GM11168 (cell line): ENCODE results near the gene CDO1.

Experiments used
- in situ Hi-C: fragments of 300-500 bp; cut with MboI; formaldehyde crosslinking; loops from one replicate; pipeline ENCODE4 v1.12.0; 2022; ENCODE audit warnings: low sequenced_read_pairs; ENCODE audit not compliant: unreplicated experiment

Gene CDO1

DNA sequence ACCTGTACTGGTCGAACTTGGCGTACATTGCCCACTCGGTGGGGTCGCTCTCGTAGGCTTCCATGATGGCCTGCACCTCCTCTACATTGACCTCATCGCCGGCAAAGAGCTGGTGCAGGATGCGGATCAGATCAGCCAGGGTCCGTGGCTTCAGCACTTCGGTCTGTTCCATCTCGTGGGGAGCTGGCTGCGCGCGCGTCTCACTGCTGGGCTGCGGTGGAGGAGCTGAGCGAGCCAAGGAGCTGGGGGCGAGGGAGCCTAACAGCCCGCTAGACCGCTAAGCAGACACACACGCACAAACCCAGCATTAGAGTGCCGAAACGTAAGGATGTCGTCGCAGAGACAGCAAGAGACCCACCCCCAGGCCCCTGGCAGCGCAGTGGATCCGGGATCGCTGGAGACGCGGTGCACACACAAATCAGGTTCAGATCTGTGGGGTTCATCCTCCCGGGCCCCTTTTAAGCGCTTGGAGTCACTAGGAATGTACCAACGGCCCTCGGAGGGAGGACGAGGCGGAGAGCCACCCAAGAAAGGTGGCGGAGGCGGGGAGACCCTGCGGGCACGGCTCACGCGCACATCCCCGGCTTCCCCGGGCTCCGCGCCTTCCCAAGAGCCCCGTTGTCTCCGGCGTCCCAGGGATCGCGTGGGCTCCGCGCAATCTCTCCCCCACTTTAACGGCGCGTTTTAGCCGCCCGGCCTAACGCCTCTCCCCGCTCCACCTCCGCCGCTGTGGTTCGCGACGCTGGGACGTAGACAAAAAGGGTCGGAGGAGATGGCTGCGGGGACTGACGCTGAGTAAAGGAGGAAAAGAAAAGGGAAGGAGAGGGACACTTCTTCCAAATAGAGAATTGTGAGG is at the start of gene CDO1:
CDO1 (minus strand) TSS at position 434 of the 856 bp plus-strand sequence; CDS start at position 172, 262 bp downstream.
- in situ Hi-C loops: no loop called here

DNA sequence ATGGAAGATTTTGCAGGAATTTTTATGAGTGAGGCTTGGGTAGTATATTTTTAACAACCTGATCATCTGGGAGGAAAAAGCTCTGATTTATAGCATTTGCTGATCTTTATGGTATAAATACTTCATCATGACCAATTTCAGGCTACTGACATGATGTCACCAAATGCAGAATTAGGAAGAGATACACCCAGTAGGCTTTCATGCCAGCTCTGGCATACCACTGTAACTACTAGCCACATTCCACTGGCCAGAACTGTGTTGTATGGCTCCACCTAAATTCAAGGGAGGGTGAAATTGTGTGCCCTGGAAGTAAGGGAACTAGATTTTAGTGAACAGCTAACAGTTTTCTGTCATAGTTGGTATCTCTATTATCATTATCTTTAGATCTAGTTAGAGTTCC is 42.9 kb upstream of the CDO1 start:
- in situ Hi-C loops: loop anchor here (25.0 kb wide), 1 partner anchor 203 kb away; no protein-coding TSS in a partner anchor

DNA sequence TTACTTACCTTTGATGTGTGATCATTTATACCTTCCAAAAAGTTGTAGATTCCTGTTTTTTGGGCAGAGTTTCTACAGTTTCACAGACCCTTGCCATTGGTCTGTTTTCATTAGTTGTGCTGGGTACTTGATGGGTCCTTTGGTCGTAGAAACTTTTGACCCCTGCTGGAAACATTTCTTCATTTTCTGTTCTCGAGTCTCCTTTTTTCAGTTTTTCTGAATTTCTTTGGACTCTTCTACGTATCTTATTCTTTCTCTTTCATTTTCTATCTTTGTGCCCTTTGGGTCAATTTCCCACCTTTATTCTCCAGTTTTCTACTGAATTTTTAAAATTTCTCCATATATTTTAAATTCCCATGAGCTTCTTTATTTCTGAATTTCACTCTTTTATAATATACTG is 41.9 kb upstream of the CDO1 start:
- in situ Hi-C loops: loop anchor here (25.0 kb wide), 1 partner anchor 204 kb away; no protein-coding TSS in a partner anchor

DNA sequence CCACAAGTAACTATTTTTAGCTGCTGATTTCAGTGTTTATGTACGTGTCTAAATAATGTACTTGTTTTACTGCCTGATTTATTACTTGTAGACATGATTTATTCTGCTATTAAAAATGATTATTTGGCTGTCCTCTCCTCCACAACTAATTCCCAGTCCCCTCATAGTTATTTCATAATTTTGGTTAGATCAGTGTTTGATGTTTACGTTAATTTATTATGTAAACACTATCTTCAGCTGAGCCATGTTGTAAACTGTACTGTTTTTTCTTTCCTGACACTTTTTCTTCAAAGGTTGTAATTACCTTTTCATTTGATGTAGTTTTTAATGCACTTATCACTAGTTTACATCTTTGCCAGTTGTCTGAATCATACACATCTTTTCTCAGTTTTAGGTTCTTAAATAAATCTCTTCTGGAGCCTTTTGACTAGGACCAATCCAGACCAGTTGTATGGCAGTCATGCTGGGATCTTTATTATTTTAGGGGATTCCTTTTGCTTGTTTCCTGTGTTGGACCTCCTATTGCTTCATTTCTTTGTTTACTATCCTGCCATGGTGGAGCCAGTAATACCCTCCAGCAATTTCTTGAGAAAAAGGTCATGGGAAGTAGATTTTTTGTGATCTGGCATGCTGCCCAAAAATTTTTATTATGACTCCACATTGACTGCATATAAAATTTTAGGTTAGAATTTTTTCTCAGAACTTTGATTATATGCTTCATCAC is 41.3 kb upstream of the CDO1 start:
- in situ Hi-C loops: loop anchor here (25.0 kb wide), 1 partner anchor 205 kb away; no protein-coding TSS in a partner anchor

DNA sequence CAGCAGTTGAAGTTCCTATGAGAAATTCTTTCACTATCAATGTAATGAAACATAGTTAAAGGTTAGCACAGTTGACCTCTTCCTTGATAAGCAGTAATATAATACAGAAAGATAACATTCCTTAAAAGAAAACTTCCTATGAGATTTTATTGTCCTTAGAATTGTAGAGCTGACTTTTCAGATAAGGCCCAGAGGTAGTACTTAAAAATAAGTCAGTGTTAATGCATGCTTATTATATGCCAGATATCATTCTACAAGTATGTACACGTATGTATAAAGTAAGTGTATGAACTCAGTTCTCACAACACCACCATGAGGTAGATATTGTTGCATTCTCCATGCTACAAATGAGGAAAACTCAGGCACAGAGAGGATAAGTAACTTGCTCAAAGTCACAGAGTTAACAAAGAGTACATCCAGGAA is 40.6 kb upstream of the CDO1 start:
- in situ Hi-C loops: loop anchor here (25.0 kb wide), 1 partner anchor 205 kb away; no protein-coding TSS in a partner anchor

DNA sequence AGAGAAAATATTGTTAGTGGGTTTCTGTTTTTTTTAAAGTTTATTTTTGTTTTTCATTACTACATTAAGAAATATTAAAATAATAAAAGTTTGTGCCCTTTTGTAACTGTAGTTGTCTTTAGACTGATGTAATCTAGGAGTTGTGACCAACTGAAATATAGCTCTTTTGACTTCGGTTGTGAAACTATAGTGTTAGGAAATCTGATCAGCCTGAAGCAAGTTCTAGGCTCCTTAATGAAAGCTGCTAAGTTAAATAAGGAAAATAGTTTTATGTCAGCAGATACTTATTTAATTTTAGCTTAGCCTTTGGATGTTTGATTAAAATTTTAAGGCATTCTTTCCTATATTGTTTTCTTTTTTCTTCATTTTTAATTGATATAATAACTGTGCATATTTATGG is 39.5 kb upstream of the CDO1 start:
- in situ Hi-C loops: loop anchor here (25.0 kb wide), 1 partner anchor 206 kb away; no protein-coding TSS in a partner anchor

DNA sequence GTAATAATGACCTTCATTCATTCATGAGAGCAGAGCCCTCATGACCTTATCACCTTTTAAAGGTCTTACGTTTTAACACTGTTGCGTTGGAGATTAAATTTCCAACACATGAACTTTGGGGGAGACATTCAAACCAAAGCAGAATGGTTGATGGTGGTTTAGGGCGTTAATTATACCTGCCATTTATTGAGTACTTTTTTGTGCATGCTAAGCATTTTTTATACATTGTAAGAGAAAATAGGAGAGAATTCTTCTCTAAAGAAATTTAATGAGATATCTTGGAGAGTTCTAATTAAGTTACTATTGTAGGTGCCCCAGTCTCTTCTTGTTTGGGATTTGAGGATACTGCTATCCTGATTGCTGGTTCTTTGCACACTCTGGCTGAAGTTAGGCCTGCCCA is 37.7 kb upstream of the CDO1 start:
- in situ Hi-C loops: loop anchor here (25.0 kb wide), 1 partner anchor 208 kb away; no protein-coding TSS in a partner anchor

DNA sequence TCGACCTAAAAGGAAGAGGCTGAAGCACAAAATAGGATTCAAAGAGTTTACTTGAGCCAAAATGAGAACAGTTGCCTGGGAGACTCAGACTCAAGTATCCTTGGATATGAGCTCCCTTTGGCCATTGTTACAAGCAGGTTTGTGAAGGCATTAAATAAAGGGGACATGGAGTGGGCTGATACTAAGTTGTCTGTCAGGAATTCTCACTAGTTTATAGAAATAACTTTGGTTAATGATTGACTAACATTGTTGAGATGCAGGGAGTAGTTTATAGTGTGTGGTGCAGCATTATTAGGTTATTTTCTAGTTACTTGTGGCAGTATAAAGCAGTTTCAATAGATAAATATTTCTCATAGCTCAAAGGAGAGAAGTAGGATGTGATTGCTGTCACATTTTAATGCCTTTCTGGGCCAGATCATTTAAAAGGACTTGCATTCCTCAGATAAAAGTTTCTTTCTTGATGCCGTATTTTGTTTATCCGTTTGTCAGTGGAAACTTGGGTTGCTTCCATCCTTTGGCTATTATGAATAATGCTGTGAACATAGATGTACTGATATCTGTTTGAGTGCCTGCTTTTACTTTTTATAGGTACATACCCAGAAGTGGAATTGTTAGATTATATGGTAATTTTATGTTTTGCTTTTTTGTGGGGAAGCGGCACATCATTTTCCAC is 34.4 kb upstream of the CDO1 start:
- in situ Hi-C loops: loop anchor here (25.0 kb wide), 1 partner anchor 211 kb away; no protein-coding TSS in a partner anchor

DNA sequence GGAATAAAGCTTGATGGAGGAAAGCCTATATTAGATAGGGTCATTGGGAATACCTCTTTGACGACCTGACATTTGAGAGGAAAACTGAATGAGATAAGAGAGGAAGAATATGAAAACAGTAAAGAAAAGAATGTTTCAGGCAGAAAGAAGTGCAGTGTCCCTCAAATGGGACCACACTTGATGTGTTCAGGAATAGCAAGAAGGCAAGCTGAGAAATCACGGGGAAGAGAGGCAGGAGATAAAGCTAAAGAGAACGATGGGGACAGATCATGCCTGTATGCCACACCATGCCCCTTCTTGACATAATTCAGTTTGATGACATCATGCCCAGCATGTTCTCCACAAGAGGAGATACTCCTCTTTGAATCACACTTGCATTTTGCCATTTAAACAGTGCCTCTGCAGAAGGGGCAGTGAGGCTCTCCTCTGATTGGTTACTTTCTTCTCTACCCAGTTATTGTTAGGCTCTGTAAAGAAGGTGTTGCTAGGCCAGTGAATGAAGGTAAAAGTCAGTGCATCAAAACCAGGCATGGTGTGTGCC is 32.9 kb upstream of the CDO1 start:
- in situ Hi-C loops: loop anchor here (25.0 kb wide), 1 partner anchor 537 kb away; no protein-coding TSS in a partner anchor

DNA sequence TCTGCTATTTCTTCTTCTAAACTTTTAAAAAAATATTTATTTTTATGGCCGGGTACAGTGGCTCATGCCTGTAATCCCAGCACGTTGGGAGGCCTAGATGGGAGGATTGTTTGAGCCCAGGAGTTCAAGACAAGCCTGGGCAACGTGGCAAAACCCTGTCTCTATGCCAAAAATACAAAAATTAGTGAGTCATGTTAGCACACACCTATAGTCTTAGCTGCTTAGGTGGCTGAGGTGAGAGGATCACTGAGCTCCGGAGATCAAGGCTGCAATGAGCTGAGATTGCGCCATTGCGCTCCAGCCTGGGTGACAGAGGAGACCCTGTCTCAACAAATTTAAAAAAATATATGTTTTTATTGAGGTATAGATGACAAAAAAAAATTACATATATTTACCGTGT is 30.8 kb upstream of the CDO1 start:
- in situ Hi-C loops: loop anchor here (25.0 kb wide), 1 partner anchor 535 kb away; no protein-coding TSS in a partner anchor

DNA sequence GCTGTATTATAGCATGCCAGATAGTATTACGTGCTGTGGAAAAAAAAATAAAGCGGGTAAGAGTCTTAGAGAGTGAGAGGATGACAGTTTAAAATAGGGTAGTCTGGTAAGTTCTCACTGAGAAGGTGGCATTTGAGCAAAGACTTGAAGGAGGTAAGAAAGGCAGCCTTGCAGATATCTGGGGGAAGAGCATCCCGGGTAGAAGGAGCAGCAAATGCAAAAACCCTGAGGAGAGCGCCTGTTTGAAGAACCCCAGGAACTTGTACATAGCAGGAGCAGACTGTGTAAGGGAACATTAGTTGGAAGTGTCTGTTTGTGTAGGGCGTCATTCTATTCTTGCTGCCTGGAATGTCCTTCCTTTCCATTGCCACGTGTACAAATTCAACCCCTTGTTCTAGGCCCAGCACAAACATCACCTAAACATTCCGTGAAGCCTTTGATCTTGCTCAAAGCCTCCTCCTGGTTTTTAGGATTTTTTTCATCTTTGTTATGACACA is 27.9 kb upstream of the CDO1 start:
- in situ Hi-C loops: loop anchor here (25.0 kb wide), 1 partner anchor 532 kb away; no protein-coding TSS in a partner anchor

DNA sequence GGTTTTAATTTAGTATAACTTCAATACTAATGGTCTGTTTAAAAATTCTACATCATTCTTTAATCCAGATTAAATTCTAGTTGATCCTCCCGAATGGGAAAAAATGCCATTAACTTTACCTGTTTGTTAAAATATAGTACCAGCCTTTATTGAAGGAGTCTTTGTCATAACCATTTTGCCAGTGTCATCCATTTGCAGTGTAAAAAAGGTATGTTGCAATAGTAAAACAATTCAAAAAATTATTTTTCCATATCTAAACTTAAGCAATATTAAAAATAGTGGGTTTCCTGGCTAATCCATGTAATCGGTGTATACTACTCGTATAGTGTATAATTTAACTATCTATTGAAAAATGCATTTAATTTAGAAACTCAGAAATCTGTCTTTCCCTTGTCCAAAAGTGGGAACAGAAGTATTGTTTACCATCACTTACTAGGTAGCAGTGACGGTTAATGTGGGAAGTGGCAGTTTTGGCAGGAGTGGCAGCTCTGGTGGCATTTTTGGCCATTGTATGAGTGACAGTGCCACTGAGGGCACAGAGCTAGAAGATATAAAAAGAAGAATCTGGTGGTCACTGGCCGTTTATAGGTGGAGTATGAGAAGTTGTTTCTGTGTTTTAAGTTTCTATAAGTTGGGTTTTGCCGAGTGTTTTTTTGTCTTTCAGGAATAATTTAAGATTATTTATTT is 27.1 kb upstream of the CDO1 start:
- in situ Hi-C loops: loop anchor here (25.0 kb wide), 1 partner anchor 531 kb away; no protein-coding TSS in a partner anchor

DNA sequence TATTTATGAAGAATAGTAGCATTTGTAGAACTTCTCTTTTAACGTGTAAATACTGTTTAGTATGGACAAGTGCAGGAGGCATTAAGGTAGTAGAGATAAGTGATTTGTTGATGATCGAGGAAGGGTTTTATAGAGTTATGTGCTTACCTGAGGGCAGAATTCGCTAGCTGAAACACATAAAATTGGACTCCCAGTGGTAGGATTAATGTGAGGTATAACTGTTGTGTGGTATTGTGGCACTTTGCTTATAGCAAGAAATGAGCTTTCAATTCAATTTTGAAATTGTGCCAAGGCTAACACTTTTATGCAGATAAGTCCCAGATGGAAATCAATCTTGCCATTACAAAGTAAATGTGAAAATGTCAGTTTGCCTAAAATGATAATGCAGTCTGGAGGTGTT is 26.5 kb upstream of the CDO1 start:
- in situ Hi-C loops: loop anchor here (25.0 kb wide), 1 partner anchor 531 kb away; no protein-coding TSS in a partner anchor

DNA sequence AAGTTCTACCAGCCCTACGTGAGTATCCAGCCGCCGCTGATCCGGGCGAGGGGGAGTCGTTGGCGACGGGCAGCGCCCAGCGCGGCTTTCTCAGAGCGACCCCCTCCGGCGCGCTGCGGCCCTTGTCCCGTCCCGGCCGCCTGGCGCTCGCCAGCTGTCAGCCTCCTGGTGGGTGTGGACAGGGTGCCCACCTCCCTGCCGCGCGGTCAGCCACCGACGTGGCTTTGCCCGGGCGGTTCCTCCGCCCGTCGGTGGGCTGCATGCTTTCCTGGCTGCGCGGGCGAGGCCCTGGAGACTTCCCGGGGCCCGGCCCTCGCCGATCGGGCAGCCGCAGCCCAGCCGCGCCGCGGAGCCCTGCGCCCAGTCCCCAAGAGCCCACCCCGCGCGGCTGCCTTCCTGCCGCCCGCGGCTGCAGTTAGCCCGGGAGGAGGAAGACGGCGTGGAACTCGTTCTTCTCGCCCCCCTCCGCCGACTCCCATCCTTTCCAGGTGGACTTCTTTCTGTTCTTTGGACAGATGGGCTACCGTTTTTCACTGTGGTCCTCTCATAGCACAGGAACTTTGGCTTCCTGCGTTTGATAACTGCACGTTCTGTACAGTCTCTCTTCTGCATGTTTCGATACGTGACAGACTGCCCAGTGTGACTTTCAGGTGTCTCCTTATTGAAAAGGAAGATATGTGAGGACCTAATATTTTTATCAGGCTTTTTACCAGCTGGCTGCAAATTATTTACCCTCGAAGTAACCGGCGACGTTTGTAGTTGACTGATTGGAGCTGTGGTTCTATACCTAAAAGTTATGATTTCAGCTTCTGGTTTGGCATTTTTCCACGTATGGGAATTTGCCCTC is 25.9 kb upstream of the CDO1 start:
- in situ Hi-C loops: loop anchor here (25.0 kb wide), 1 partner anchor 530 kb away; no protein-coding TSS in a partner anchor

DNA sequence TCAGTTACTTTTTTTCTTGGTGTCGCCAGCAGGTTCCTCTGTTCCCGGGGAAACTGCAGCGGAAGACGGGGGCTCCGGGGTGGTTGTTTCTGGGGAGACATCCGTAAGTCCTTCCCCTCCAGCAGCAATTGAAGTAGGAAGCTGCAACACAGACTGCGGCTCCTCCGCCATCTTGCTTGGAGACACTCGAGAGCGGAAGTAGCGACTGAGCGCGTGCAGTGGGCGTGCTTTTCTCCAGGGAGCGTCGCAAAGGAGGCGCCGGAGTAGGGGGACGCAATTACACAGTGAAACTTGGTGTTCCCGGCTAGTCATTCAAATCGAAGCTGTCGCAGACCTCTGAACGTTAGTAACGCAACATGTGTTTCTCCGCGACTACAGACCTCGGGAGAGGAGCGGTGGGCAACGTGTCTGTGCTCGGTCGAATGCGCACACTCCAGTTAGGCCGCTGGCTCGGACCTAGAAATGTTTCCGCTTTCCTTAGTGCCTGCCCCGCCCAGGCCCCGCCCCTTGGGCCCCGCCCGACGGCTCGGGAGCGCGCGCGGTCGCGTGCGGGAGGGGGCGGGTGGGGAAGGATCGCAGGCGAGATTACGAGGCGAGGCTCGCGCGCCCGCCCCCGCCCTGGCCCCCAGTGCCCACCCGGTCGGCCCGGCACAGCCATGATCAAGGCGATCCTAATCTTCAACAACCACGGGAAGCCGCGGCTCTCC is 25.1 kb upstream of the CDO1 start, which contains the start of the genes AP3S1 and ATG12:
AP3S1 (plus strand) TSS at position 554 of the 707 bp plus-strand sequence; CDS start at position 657, 103 bp downstream.
ATG12 (minus strand) TSS at position 184 of the 707 bp plus-strand sequence; CDS start at position 171, 13 bp downstream.
- in situ Hi-C loops: loop anchor here (25.0 kb wide), 1 partner anchor 529 kb away; no protein-coding TSS in a partner anchor

DNA sequence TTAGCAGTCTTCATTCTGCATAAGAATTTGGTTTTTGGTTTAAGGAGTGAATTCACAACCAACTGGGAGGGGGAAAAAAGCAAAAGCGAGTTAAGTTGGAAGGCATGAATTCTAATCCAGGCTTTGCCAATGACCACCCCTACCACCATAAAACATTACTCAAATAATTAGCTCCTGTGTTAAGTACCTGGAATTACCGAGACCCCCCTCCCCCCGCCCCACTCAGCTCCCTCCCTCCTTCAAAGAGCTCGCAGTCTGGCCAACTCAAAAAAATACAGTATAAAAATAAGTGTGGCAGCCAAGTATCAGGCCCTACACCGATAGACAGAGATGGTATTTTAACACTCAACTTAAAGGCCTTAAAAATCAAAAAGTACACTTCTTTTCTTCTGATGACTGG is 24.4 kb upstream of the CDO1 start:
- in situ Hi-C loops: loop anchor here (25.0 kb wide), 1 partner anchor 529 kb away; no protein-coding TSS in a partner anchor
